Keratinocyte (primary cell): ENCODE data around the gene INPP5E. TPM values are rescaled to one million over a fixed set of nuclear protein-coding genes. Genes with fewer than 3 reads are reported as not detected.

Source experiments
- DNase-seq: peaks from one replicate; pipeline ENCODE4 v3.0.0-alpha.2; 2011; ENCODE audit warnings: low read depth, missing footprints, low spot score
- FAIRE-seq: peaks from 2 replicates; lab custom pipeline; 2011; peaks lifted over from hg19 to GRCh38; lab: Jason Lieb, UNC
- H2AFZ ChIP-seq: 2 replicates; pipeline ENCODE4 v1.6.0; 2012; ENCODE audit warnings: low read length, control low read depth, inconsistent platforms; ENCODE audit not compliant: control insufficient read depth
- H3K27ac ChIP-seq: 2 replicates; pipeline ENCODE4 v1.5.1; 2011; ENCODE audit warnings: low read length; ENCODE audit not compliant: control insufficient read depth, insufficient read depth
- H3K27me3 ChIP-seq: 3 replicates; pipeline ENCODE4 v1.6.0; 2011; ENCODE audit warnings: low read length; ENCODE audit not compliant: control insufficient read depth, insufficient read depth; ENCODE audit errors: extremely low read depth
- H3K36me3 ChIP-seq, 2 experiments: 2 replicates in 1 of 2; 3 replicates in 1 of 2; pipeline ENCODE4 v1.5.1; 2011; ENCODE audit warnings: low read length in 2 of 2, mild to moderate bottlenecking in 1 of 2; ENCODE audit not compliant: control insufficient read depth in 2 of 2, insufficient read depth in 2 of 2; ENCODE audit errors: extremely low read depth in 1 of 2
- H3K4me1 ChIP-seq: 3 replicates; pipeline ENCODE4 v1.5.1; 2011; ENCODE audit warnings: low read length; ENCODE audit not compliant: control insufficient read depth, insufficient read depth; ENCODE audit errors: extremely low read depth
- H3K4me2 ChIP-seq: 3 replicates; pipeline ENCODE4 v1.6.0; 2011; ENCODE audit warnings: low read depth, low read length; ENCODE audit not compliant: control insufficient read depth, insufficient read depth; ENCODE audit errors: extremely low read depth
- H3K4me3 ChIP-seq, 3 experiments: fragments of 200-600 bp in 1 of 3; sonication (generic) in 1 of 3; 2 replicates in 2 of 3; 3 replicates in 1 of 3; pipeline ENCODE4 v1.5.1; 2011 to 2016; ENCODE audit warnings: low read length in 3 of 3, mild to moderate bottlenecking in 3 of 3, control low read depth in 2 of 3, inconsistent platforms in 1 of 3, low read depth in 1 of 3, mixed read lengths in 1 of 3, mixed run types in 1 of 3, moderate library complexity in 1 of 3; ENCODE audit not compliant: control insufficient read depth in 2 of 3, insufficient read depth in 2 of 3; ENCODE audit errors: extremely low read depth in 1 of 3
- H3K79me2 ChIP-seq: 2 replicates; pipeline ENCODE4 v1.6.0; 2012; ENCODE audit warnings: low read length; ENCODE audit not compliant: control insufficient read depth, insufficient read depth
- H3K9ac ChIP-seq: 3 replicates; pipeline ENCODE4 v1.6.0; 2011; ENCODE audit warnings: low read length; ENCODE audit not compliant: control insufficient read depth, insufficient read depth; ENCODE audit errors: extremely low read depth
- H3K9me1 ChIP-seq: 3 replicates; pipeline ENCODE4 v1.6.0; 2011; ENCODE audit warnings: low read length; ENCODE audit not compliant: control insufficient read depth, insufficient read depth; ENCODE audit errors: extremely low read depth
- H3K9me3 ChIP-seq: 2 replicates; pipeline ENCODE4 v1.5.1; 2012; ENCODE audit warnings: low read depth, low read length; ENCODE audit not compliant: control insufficient read depth
- H4K20me1 ChIP-seq: 3 replicates; pipeline ENCODE4 v1.6.0; 2011; ENCODE audit warnings: low read length; ENCODE audit not compliant: control insufficient read depth, insufficient read depth; ENCODE audit errors: extremely low read depth
- EZH2 ChIP-seq: IDR thresholded peaks from one replicate; pipeline ENCODE4 v1.6.1; 2012; ENCODE audit warnings: inconsistent platforms, mild to moderate bottlenecking, low read length, moderate library complexity
- dilution Hi-C: fragments of 300-500 bp; cut with MboI; formaldehyde crosslinking; loops from one replicate; pipeline ENCODE4 v1.7.0; 2020; ENCODE audit warnings: low sequenced_read_pairs; ENCODE audit not compliant: extremely low pct_ligation_motif_present
- polyA plus RNA-seq, 5 experiments: library from polyadenylated mRNA; depleted of rRNA in 3 of 5; stranded (reverse) in 3 of 5; stranded (forward) in 1 of 5; unstranded in 1 of 5; fragments of >200 nt; gene quantifications; 1 replicate in 1 of 5; 2 replicates in 3 of 5; 3 replicates in 1 of 5; pipeline versions ENCODE4 v1.2.1 to v1.2.3, GENCODE V29; 2011 to 2012; ENCODE audit warnings: missing spikeins in 2 of 5, low read depth in 1 of 5, low replicate concordance in 1 of 5
- TF ChIP-seq, protein P1 (sequence below), 3 experiments: IDR thresholded peaks in 1 of 3; conservative IDR thresholded peaks in 1 of 3; optimal IDR thresholded peaks in 1 of 3; 2 replicates in 2 of 3; 3 replicates in 1 of 3; pipeline versions ENCODE3 to v1.5.1; 2011; ENCODE audit warnings: low read length in 3 of 3, mild to moderate bottlenecking in 3 of 3, moderate library complexity in 2 of 3, control low read depth in 1 of 3, inconsistent platforms in 1 of 3; ENCODE audit not compliant: insufficient read depth in 2 of 3; ENCODE audit errors: extremely low read depth in 1 of 3

The INPP5E gene
- polyA plus RNA-seq, 1 donor (not counting 4 experiments of a cell fraction or from before 2014, with no cell fraction given), result 4.4 TPM

DNA sequence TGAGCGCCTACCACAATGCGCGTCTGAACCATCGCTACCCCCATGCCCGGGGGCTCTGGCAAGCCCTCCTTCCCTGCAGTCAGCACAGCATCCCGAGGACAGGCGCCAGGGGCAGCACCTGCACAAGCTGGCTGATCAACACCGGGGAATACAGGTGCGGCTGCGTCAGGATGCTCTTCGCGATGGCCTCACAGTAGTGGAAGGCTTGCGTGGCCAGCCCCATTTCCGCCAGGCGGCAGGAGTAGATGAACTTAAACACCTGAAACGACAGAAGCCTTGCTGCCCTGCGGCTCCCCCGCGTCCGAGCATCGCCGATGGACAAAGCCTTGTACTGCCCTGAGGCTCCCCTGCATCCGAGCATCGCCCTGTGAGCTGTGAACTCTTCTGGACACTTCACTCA, 17.7 kb upstream of the INPP5E start:
- DNase-seq (no peak), FAIRE-seq (no peak)
- Histone ChIP-seq H3K27me3 (no peaks in the 10 kb centered on the region), H3K36me3 (peaks cover 50 to 59% of the 10 kb centered on the region in 2 experiments), H3K9ac (no peak overlapping the region), H3K9me3 (no peaks in the 10 kb centered on the region), H3K9me1 (no peaks in the 10 kb centered on the region), H4K20me1 (peaks cover 3% of the 10 kb centered on the region), H3K79me2 (peaks cover 1% of the 10 kb centered on the region), H2AFZ (no peak overlapping the region), H3K27ac (no peak overlapping the region), H3K4me3 (no peak overlapping the region), H3K4me2 (no peak overlapping the region), H3K4me1 (no peaks in the 10 kb centered on the region)
- dilution Hi-C loops, result no loop called here
- no peak for TF ChIP-seq EZH2
- TF ChIP-seq, protein P1, sequence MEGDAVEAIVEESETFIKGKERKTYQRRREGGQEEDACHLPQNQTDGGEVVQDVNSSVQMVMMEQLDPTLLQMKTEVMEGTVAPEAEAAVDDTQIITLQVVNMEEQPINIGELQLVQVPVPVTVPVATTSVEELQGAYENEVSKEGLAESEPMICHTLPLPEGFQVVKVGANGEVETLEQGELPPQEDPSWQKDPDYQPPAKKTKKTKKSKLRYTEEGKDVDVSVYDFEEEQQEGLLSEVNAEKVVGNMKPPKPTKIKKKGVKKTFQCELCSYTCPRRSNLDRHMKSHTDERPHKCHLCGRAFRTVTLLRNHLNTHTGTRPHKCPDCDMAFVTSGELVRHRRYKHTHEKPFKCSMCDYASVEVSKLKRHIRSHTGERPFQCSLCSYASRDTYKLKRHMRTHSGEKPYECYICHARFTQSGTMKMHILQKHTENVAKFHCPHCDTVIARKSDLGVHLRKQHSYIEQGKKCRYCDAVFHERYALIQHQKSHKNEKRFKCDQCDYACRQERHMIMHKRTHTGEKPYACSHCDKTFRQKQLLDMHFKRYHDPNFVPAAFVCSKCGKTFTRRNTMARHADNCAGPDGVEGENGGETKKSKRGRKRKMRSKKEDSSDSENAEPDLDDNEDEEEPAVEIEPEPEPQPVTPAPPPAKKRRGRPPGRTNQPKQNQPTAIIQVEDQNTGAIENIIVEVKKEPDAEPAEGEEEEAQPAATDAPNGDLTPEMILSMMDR (optimal IDR thresholded peaks at IDR 0.05 in 1 of 3, IDR thresholded peaks at IDR 0.05 in 1 of 3, conservative IDR thresholded peaks at IDR 0.05 in 1 of 3; ENCODE audit: extremely low read depth in 1 of 3, insufficient read depth in 2 of 3, low read length in 3 of 3), result no peak

DNA sequence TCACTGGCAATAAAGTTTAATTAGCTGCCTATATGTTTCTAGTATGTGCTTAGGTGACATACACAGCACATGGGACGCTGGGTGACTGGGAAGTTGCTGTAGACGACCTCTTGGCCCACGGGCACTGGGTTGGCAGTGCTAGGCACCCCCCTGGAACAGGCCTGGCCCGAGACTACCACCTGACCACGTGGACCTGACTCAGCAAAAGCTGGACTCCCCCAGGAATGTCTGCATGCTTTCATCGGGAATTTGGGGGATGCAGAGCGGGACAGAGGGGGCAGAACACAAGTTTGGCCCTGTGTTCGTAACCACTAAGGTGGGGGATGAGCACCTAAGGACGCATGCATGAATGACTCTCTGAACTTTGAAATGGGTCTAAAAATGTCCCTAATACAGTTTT, 16.6 kb upstream of the INPP5E start:
- Histone ChIP-seq H4K20me1 (peaks cover 3% of the 10 kb centered on the region), H3K79me2 (no peaks in the 10 kb centered on the region), H3K27ac (no peak overlapping the region), H3K9ac (no peak overlapping the region), H3K9me1 (no peaks in the 10 kb centered on the region), H3K27me3 (no peaks in the 10 kb centered on the region), H2AFZ (no peak overlapping the region), H3K4me3 (no peak overlapping the region), H3K9me3 (no peaks in the 10 kb centered on the region), H3K4me2 (no peak overlapping the region), H3K36me3 (peaks cover 50 to 59% of the 10 kb centered on the region in 2 experiments), H3K4me1 (no peaks in the 10 kb centered on the region)
- dilution Hi-C loops, result no loop called here
- FAIRE-seq (no peak), DNase-seq (no peak)
- TF ChIP-seq, protein P1 (optimal IDR thresholded peaks at IDR 0.05 in 1 of 3, IDR thresholded peaks at IDR 0.05 in 1 of 3, conservative IDR thresholded peaks at IDR 0.05 in 1 of 3; ENCODE audit: extremely low read depth in 1 of 3, insufficient read depth in 2 of 3, low read length in 3 of 3), result no peak
- TF ChIP-seq EZH2, result no peak
